ENCODE data around the gene WWOX.

Gene WWOX

GRCh38 chr16:78389009-78389498 is 289.6 kb downstream of the WWOX start:
- no peak for DNase-seq (ENCODE audit: low read depth in 4 of 4, low spot score in 1 of 4)

- DNase-seq (ENCODE audit: low read depth in 4 of 4, low spot score in 1 of 4): no peak
Measured at GRCh38 chr16:78390092-78390491, 290.6 kb downstream of the WWOX start.

- no peak for DNase-seq (ENCODE audit: low read depth in 4 of 4, low spot score in 1 of 4)
Measured at GRCh38 chr16:78390508-78391324, 291.3 kb downstream of the WWOX start.

DNA sequence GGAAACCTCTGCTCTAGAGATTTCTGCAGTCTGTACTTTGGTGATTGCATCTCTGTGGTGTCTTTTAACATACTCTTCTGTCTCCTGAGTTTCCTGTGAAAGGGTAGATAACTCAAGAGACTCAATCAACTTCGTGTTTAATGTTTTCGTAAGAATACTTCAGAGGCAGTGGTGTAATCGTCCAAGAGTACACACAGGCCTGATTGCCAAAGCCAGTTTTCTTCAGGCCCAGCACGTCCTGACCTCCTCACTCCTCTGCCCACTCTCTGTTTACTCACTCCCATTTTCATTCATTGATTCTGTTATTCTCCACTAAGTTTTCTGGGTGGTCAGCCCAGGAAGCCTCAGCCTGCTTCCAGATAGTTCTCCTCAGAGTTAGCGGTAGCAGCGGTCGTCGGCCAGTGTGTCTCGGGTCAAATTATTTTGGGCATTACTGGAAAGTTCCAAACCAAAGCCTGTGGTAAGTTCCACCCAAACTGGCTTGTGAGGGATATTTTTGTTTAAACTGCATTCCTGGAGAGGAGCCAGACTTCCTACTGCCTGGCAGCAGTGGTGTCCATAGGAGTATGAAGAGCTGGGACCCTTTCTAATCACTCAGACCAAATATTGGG is 293.2 kb downstream of the WWOX start:
- no peak for DNase-seq (ENCODE audit: low read depth in 4 of 4, low spot score in 1 of 4)

GRCh38 chr16:78395035-78395434 is 295.6 kb downstream of the WWOX start:
- no peak for DNase-seq (ENCODE audit: low read depth in 4 of 4, low spot score in 1 of 4)

- no peak for DNase-seq (ENCODE audit: low read depth in 4 of 4, low spot score in 1 of 4)
Measured at GRCh38 chr16:78396046-78396445, 296.6 kb downstream of the WWOX start.

DNA sequence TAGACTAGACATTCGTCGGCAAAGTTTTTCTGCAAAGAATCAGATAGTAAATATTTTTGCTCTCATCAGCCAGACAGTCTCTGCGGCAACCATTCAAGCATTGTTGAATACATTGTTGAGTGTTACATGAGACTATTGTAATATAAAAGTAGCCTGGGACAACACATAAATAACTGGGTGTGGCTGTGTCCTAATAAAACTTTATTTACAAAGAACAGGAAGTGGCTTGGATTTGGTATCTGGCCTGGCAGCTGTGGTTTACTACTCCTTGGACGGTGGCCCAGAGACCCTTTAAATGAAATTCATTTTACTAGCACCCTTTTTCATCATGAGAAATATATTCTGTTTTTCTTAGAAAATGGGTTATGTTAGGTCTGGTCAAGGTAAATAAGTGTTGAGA is 297.2 kb downstream of the WWOX start:
- DNase-seq (ENCODE audit: low read depth in 4 of 4, low spot score in 1 of 4): no peak

GRCh38 chr16:78399384-78399783 is 299.9 kb downstream of the WWOX start:
- no peak for DNase-seq (ENCODE audit: low read depth in 4 of 4, low spot score in 1 of 4)

- no peak for DNase-seq (ENCODE audit: low read depth in 4 of 4, low spot score in 1 of 4)
Measured at GRCh38 chr16:78402833-78403232, 303.4 kb downstream of the WWOX start.

- DNase-seq (ENCODE audit: low read depth in 4 of 4, low spot score in 1 of 4): no peak
Measured at GRCh38 chr16:78405040-78405439, 305.6 kb downstream of the WWOX start.

DNA sequence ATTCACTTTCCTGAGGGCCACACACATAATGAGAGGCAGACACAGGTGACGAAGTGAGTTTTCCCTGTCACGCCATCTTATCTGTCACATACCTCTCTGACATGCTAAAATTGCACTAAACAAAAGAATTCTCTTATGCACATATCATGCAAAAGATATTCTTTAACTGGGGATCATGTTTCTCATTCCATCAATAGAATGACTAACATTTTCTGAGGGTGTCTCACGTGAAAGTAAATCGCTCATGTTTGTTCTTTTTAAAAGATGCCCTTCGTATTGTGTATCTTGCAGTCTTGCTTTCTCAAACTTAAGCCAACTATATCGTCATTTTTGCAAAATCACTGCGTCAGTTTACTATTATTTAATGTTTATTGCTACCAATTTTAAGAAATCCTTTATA is 306.4 kb downstream of the WWOX start:
- DNase-seq (ENCODE audit: low read depth in 4 of 4, low spot score in 1 of 4): no peak

- DNase-seq (ENCODE audit: low read depth in 4 of 4, low spot score in 1 of 4): no peak
Measured at GRCh38 chr16:78407191-78407590, 307.7 kb downstream of the WWOX start.

DNA sequence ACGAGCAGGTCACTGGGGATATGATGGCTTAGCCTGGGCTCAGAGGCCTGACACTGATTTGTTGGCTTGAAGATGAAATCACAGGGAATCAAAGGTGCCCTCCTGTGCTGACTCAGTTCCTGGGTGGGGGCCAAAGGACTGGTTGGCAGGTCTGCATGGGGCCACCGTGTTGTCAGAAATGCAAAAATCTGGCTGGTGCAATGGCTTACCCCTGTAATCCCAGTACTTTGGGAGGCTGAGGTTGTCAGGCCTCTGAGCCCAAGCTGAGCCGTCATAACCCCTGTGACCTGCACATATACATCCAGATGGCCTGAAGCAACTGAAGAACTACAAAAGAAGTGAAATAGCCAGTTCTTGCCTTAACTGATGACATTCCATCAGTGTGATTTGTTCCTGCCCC is 314.2 kb downstream of the WWOX start:
- no peak for DNase-seq (ENCODE audit: low read depth in 4 of 4, low spot score in 1 of 4)

DNA sequence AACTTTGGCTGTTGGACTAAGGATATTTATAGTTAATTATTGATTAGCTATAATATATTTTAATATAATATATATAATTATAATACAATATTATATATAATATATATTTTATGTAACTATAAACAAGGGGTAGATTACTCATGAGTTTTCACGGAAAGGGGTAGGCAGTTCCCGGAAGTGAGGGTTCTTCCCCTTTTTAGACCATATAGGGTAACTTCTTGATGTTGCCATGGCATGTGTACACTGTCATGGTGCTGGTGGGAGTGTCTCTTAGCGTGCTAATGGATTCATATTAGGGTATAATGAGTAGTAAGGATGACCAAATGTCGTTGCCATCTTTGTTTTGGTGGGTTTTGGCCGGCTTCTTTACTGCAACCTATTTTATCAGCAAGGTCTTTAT is 315.6 kb downstream of the WWOX start:
- DNase-seq (ENCODE audit: low read depth in 4 of 4, low spot score in 1 of 4): no peak

DNA sequence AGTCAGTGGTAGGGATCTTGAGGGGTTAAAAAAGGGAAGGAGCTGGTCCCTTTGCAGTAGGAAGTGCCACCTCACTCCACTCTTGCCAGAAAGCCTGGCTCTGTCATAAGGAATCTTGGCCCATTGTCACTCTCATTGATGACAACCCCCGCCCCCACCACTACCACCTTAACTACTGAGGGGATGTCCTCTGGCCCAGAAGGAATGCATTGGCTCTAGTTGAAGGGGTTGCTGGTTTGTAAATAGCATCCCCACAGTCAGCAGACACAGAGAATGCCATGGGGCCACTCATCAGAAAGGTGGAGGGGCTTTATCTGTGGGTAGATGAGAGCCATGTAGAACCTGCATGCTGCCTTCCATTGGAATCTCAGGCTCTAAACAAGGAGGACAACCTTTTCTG is 316.2 kb downstream of the WWOX start:
- no peak for DNase-seq (ENCODE audit: low read depth in 4 of 4, low spot score in 1 of 4)

- DNase-seq (ENCODE audit: low read depth in 4 of 4, low spot score in 1 of 4): no peak
Measured at GRCh38 chr16:78416400-78416799, 316.9 kb downstream of the WWOX start.

- no peak for DNase-seq (ENCODE audit: low read depth in 4 of 4, low spot score in 1 of 4)
Measured at GRCh38 chr16:78421181-78421708, 321.8 kb downstream of the WWOX start.

GRCh38 chr16:78425281-78425680 is 325.8 kb downstream of the WWOX start:
- no peak for DNase-seq (ENCODE audit: low read depth in 4 of 4, low spot score in 1 of 4)

DNA sequence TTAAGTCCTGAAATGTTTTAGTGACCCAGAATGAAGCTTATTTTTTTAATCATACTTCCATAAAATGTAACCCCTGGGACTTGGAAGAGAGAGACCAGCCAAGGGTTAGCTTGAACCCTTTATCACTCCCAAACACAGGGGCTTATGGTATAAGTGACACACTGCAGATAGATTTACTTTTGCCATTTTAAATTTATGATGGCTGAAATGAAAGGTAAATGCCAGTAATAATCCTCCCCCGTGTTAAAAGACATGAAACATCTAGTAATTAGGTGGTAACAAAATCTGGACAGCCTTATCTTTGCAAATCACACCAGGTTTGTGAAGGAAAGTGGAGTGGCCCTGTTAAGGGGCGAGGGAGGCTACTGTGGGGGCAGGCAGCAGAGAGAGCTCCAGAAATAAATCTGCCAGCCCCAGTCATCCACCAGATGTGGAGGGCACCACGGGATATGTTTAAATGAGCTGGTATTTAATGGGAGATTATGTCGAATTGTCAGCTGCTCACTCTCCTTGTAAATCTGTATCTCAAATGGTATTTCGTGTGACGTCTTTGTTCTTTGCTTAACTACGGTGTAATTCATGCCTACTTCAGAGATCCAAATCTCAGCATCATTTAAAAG is 326.5 kb downstream of the WWOX start:
- no peak for DNase-seq (ENCODE audit: low read depth in 4 of 4, low spot score in 1 of 4)

- no peak for DNase-seq (ENCODE audit: low read depth in 4 of 4, low spot score in 1 of 4)
Measured at GRCh38 chr16:78428193-78428592, 328.7 kb downstream of the WWOX start.

- no peak for DNase-seq (ENCODE audit: low read depth in 4 of 4, low spot score in 1 of 4)
Measured at GRCh38 chr16:78430281-78430680, 330.8 kb downstream of the WWOX start.

Measured in stimulated activated CD4-positive, alpha-beta T cell treated with anti-CD3 and anti-CD28 coated beads, Interleukin-1b, Interleukin-23, amount 100 ng/mL, for 24 hours (primary cell).